GM12878 (cell line): Measurements from ENCODE around the gene SORBS1. TPM values are rescaled to one million over a fixed set of nuclear protein-coding genes. Genes with fewer than 3 reads are reported as not detected.
A peak's percentile ranks its signal among the peaks of the same experiment; 100 is the strongest.

Source experiments
- ATAC-seq: fragments of 200-7000 bp; cut with Tn5 transposase; 3 replicates; pipeline ENCODE4 v1.9.1; 2020; ENCODE audit warnings: mild to moderate bottlenecking, moderate library complexity
- BruUV-seq: library from RNA; stranded (reverse); fragments of 400-500 nt; replicated peaks from 2 replicates; lab custom pipeline; 2021; lab: Mats Ljungman, UMichigan
- CTCF ChIA-PET: fragments of 300-600 bp; sonication (Branson Sonifier 250); formaldehyde crosslinking; extraction: SDS; loops from one replicate; lab custom pipeline; 2021; ENCODE audit warnings: inconsistent platforms; lab: Yijun Ruan, JAX
- POLR2A ChIA-PET: fragments of 350-600 bp; formaldehyde crosslinking; extraction: SDS; loops from one replicate; lab custom pipeline; 2021; ENCODE audit warnings: inconsistent platforms; lab: Charles Lee
- RAD21 ChIA-PET: fragments of 300-600 bp; sonication (Branson Sonifier 250); formaldehyde crosslinking; loops from one replicate; lab custom pipeline; 2023; ENCODE audit warnings: antibody characterized with exemption; ENCODE audit not compliant: unreplicated experiment; lab: Charles Lee
- SMC1A ChIA-PET: fragments of 300-600 bp; sonication (Branson Sonifier 250); formaldehyde crosslinking; loops from one replicate; lab custom pipeline; 2023; ENCODE audit not compliant: unreplicated experiment, uncharacterized antibody; lab: Charles Lee
- DNase-seq: peaks from one replicate; pipeline ENCODE4 v3.0.0-alpha.2; 2011; ENCODE audit warnings: low read depth, low spot score
- FAIRE-seq: peaks from 3 replicates; lab custom pipeline; 2011; peaks lifted over from hg19 to GRCh38; lab: Jason Lieb, UNC
- H2AFZ ChIP-seq: 2 replicates; pipeline ENCODE4 v1.6.0; 2011; ENCODE audit warnings: low read depth, low read length, control low read depth; ENCODE audit not compliant: control insufficient read depth
- H3K27ac ChIP-seq: 2 replicates; pipeline ENCODE4 v1.5.1; 2011; ENCODE audit warnings: control low read depth; ENCODE audit not compliant: control insufficient read depth, insufficient read depth
- H3K27me3 ChIP-seq, 2 experiments: replicated peaks in 1 of 2; 2 replicates each; pipeline versions ENCODE4 v1.6.0 to v1.6.1; 2011; ENCODE audit warnings: low read length in 1 of 2; ENCODE audit not compliant: control insufficient read depth in 2 of 2, insufficient read depth in 2 of 2
- H3K36me3 ChIP-seq, 2 experiments: 2 replicates each; pipeline ENCODE4 v1.5.1; 2011; ENCODE audit warnings: low read length in 1 of 2; ENCODE audit not compliant: control insufficient read depth in 2 of 2, insufficient read depth in 2 of 2
- H3K4me1 ChIP-seq: 2 replicates; pipeline ENCODE4 v1.6.1; 2011; ENCODE audit warnings: mild to moderate bottlenecking, low read length, moderate library complexity, mixed read lengths; ENCODE audit not compliant: control insufficient read depth, insufficient read depth
- H3K4me2 ChIP-seq: 2 replicates; pipeline ENCODE4 v1.6.0; 2011; ENCODE audit warnings: control low read depth; ENCODE audit not compliant: control insufficient read depth, insufficient read depth
- H3K4me3 ChIP-seq: fragments of 200-600 bp; sonication (generic); 2 replicates; pipeline ENCODE4 v1.5.1; 2016
- H3K79me2 ChIP-seq: 2 replicates; pipeline ENCODE4 v1.6.0; 2011; ENCODE audit warnings: low read length; ENCODE audit not compliant: control insufficient read depth, insufficient read depth
- H3K9ac ChIP-seq: 2 replicates; pipeline ENCODE4 v1.8.0; 2011; ENCODE audit warnings: low read length, control low read depth, mixed read lengths; ENCODE audit not compliant: control insufficient read depth, insufficient read depth
- H3K9me3 ChIP-seq: replicated peaks from 3 replicates; pipeline ENCODE4 v1.5.1; 2011; ENCODE audit warnings: mild to moderate bottlenecking, low read length; ENCODE audit not compliant: control insufficient read depth, insufficient read depth
- H4K20me1 ChIP-seq: 2 replicates; pipeline ENCODE4 v1.6.0; 2011; ENCODE audit not compliant: control insufficient read depth, insufficient read depth
- BCL11A ChIP-seq: IDR thresholded peaks from 2 replicates; pipeline ENCODE4 v1.6.1; 2011; ENCODE audit warnings: low read depth, low read length
- CBFB ChIP-seq: IDR thresholded peaks from 2 replicates; pipeline ENCODE4 v1.6.1; 2016; ENCODE audit warnings: antibody characterized with exemption, low read depth
- CBX5 ChIP-seq: sonication (generic); IDR thresholded peaks from 2 replicates; pipeline ENCODE4 v1.6.1; 2016; ENCODE audit warnings: low read depth, moderate library complexity, mild to moderate bottlenecking, inconsistent platforms
- CEBPB ChIP-seq, 2 experiments: fragments of 150-350 bp in 1 of 2; IDR thresholded peaks; 2 replicates each; pipeline ENCODE4 v1.6.1; 2012 to 2014; ENCODE audit warnings: low read depth in 2 of 2, low read length in 2 of 2, borderline replicate concordance in 1 of 2, inconsistent platforms in 1 of 2
- CEBPZ ChIP-seq: fragments of 150-350 bp; IDR thresholded peaks from 2 replicates; pipeline ENCODE4 v1.6.1; 2016; ENCODE audit warnings: low read depth, low read length
- FOXM1 ChIP-seq: IDR thresholded peaks from 2 replicates; pipeline ENCODE4 v1.6.1; 2012; ENCODE audit warnings: low read depth, mild to moderate bottlenecking, inconsistent platforms, low read length, moderate library complexity
- IKZF2 ChIP-seq, 2 experiments: fragments of 450-650 bp; IDR thresholded peaks; 2 replicates each; pipeline ENCODE4 v1.6.1; 2017; ENCODE audit warnings: mild to moderate bottlenecking in 2 of 2, moderate library complexity in 2 of 2
- JUND ChIP-seq: IDR thresholded peaks from 2 replicates; pipeline ENCODE4 v1.6.1; 2012; ENCODE audit warnings: low read depth, mild to moderate bottlenecking, low read length, improper control_type of control experiment, moderate library complexity
- MTA3 ChIP-seq: IDR thresholded peaks from 2 replicates; pipeline ENCODE4 v1.6.1; 2012; ENCODE audit warnings: low read length, inconsistent platforms, borderline replicate concordance
- PAX5 ChIP-seq: IDR thresholded peaks from 2 replicates; pipeline ENCODE4 v1.6.1; 2011; ENCODE audit warnings: low read depth, low read length, borderline replicate concordance
- POLR2AphosphoS2 ChIP-seq: IDR thresholded peaks from 2 replicates; pipeline ENCODE4 v1.6.1; 2011; ENCODE audit warnings: low read depth, mild to moderate bottlenecking, low read length, improper control_type of control experiment, moderate library complexity
- RAD51 ChIP-seq: fragments of 450-650 bp; IDR thresholded peaks from 2 replicates; pipeline ENCODE4 v1.6.1; 2016; ENCODE audit warnings: moderate library complexity, mild to moderate bottlenecking, inconsistent platforms
- RCOR1 ChIP-seq: conservative IDR thresholded peaks from 2 replicates; pipeline ENCODE4 v1.6.1; 2012; ENCODE audit warnings: low read depth, low read length, improper control_type of control experiment
- SIN3A ChIP-seq: IDR thresholded peaks from 2 replicates; pipeline ENCODE4 v1.6.1; 2012; ENCODE audit warnings: low read depth, low read length, improper control_type of control experiment
- SREBF2 ChIP-seq: IDR thresholded peaks from 2 replicates; pipeline ENCODE4 v1.6.1; 2012; ENCODE audit warnings: mild to moderate bottlenecking, low read length
- STAT3 ChIP-seq: IDR thresholded peaks from 2 replicates; pipeline ENCODE4 v1.6.1; 2011; ENCODE audit warnings: low read depth, low read length, improper control_type of control experiment
- TBL1XR1 ChIP-seq: IDR thresholded peaks from 2 replicates; pipeline ENCODE4 v1.6.1; 2012; ENCODE audit warnings: low read depth, low read length, improper control_type of control experiment
- WGBS: methylation state at CpG from one replicate; pipeline ENCODE4 v1.1.6; 2016; ENCODE audit warnings: low lambda C conversion rate; ENCODE audit not compliant: insufficient replicate concordance, insufficient coverage; ENCODE audit errors: missing lambda C conversion rate; 5-methylcytosine and 5-hydroxymethylcytosine counted together
- in situ Hi-C: fragments of 300-500 bp; cut with MboI; formaldehyde crosslinking; loops from 9 replicates; pipeline ENCODE4 v1.14.3; 2018; ENCODE audit warnings: mixed read lengths
- intact Hi-C: fragments of 100-400 bp; cut with micrococcal nuclease; formaldehyde crosslinking; loops from one replicate; pipeline ENCODE4 v1.14.2; 2022; ENCODE audit not compliant: unreplicated experiment
- polyA plus RNA-seq, 11 experiments: library from polyadenylated mRNA; depleted of rRNA in 4 of 11; unstranded in 6 of 11; stranded (reverse) in 5 of 11; fragments of >200 nt; fragmentation: Nextera tagmentation in 4 of 11; fragmentation: Illumina TruSeq in 1 of 11; extraction: Ambion mirVana in 4 of 11; extraction: Trizol in 1 of 11; gene quantifications; 1 replicate in 1 of 11; 2 replicates in 10 of 11; pipeline versions ENCODE4 v1.2.1 to v1.2.3, GENCODE V29; 2011 to 2016; ENCODE audit warnings: inconsistent platforms in 2 of 11, missing spikeins in 2 of 11, low read depth in 1 of 11
- total RNA-seq, 4 experiments: library from RNA; depleted of rRNA in 3 of 4; stranded (reverse); fragments of >200 nt in 3 of 4; fragmentation: Illumina TruSeq in 1 of 4; extraction: Trizol in 1 of 4; gene quantifications; 2 replicates each; pipeline versions ENCODE4 v1.2.1 to v1.2.3, GENCODE V29; 2013 to 2021
- TF ChIP-seq, protein P1 (sequence below): IDR thresholded peaks from 2 replicates; pipeline ENCODE4 v1.6.1; 2011; ENCODE audit warnings: low read depth, low read length, improper control_type of control experiment, borderline replicate concordance
- TF ChIP-seq, protein P2 (sequence below): IDR thresholded peaks from 2 replicates; pipeline ENCODE4 v1.6.1; 2012; ENCODE audit warnings: low read depth, low read length, improper control_type of control experiment

The SORBS1 gene
- total and polyA plus RNA-seq, 10 of the 15 experiments (the other 5 are each of a cell fraction or from before 2014, with no cell fraction given), result 0.13 to 0.75 (median 0.39) TPM

GRCh38 chr10:95431900-95432342, 129.2 kb downstream of the SORBS1 start:
- 26% methylated on average over 4 of the region's 4 CpGs for WGBS
- no peak for FAIRE-seq
- Histone ChIP-seq H3K9me3 (no peaks in the 10 kb centered on the region), H3K4me1 (peaks cover 7% of the 10 kb centered on the region), H3K9ac (no peak overlapping the region), H3K27ac (no peak overlapping the region), H3K27me3 (peaks cover 0 to 3% of the 10 kb centered on the region in 2 experiments; a peak in 1 of 4 replicates), H4K20me1 (no peaks in the 10 kb centered on the region), H3K36me3 (no peaks in the 10 kb centered on the region), H3K79me2 (no peaks in the 10 kb centered on the region), H3K4me2 (peak overlapping the region; percentile 11; the same call in 1 of the 2 replicates), H2AFZ (no peak overlapping the region), H3K4me3 (no peak overlapping the region)
- BruUV-seq, result no TSS peak
- peak; percentile 76 for ATAC-seq
- POLR2A ChIA-PET, result interaction anchor here (0.5 kb wide), 1 partner anchor 293 kb away, joined by 3 read pairs; no protein-coding TSS in a partner anchor
- peak; percentile 66 for DNase-seq
- in situ Hi-C loops, result no loop called here
- SMC1A ChIA-PET, result interaction anchor here (0.9 to 5.1 kb wide), 9 partner anchors 12 to 172 kb away, joined by 3 to 81 read pairs (median 12); no protein-coding TSS in a partner anchor
- intact Hi-C loops, result loop anchor here (5.0 kb wide), 1 partner anchor 60 kb away; no protein-coding TSS in a partner anchor
- RAD21 ChIA-PET, result interaction anchor here (1.0 to 4.6 kb wide), 6 partner anchors 13 to 168 kb away, joined by 3 to 54 read pairs (median 14); no protein-coding TSS in a partner anchor
- CTCF ChIA-PET, result interaction anchor here (0.8 to 6.9 kb wide), 12 partner anchors 11 to 170 kb away, joined by 3 to 147 read pairs (median 18); no protein-coding TSS in a partner anchor
- TF ChIP-seq RCOR1 (no peak), POLR2AphosphoS2 (no peak), PAX5 (peak; percentile 83; the same call in 1 of the 2 replicates), CBFB (peak; percentile 96), SREBF2 (no peak), JUND (peak; percentile 46; the same call in 1 of the 2 replicates), MTA3 (peak; percentile 62; the same call in 1 of the 2 replicates), FOXM1 (peak; percentile 60; the same call in 1 of the 2 replicates), STAT3 (no peak), TBL1XR1 (0 out of 2 replicates have a peak, but pooled peaks have one; percentile 52), CEBPB (IDR thresholded peaks at IDR 0.05; ENCODE audit: borderline replicate concordance in 1 of 2, low read depth in 2 of 2, low read length in 2 of 2) (no peak; a peak in 1 of 4 replicates), CBX5 (0 out of 2 replicates have a peak, but pooled peaks have one; percentile 62), SIN3A (no peak), BCL11A (peak; percentile 93), RAD51 (peak; percentile 61), CEBPZ (no peak), IKZF2 (IDR thresholded peaks at IDR 0.05) (peak; percentile 43 to 63; a peak in 3 of 4 replicates)
- TF ChIP-seq, protein P1, sequence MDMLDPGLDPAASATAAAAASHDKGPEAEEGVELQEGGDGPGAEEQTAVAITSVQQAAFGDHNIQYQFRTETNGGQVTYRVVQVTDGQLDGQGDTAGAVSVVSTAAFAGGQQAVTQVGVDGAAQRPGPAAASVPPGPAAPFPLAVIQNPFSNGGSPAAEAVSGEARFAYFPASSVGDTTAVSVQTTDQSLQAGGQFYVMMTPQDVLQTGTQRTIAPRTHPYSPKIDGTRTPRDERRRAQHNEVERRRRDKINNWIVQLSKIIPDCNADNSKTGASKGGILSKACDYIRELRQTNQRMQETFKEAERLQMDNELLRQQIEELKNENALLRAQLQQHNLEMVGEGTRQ, result peak; percentile 16; the same call in 1 of the 2 replicates
- TF ChIP-seq, protein P2, sequence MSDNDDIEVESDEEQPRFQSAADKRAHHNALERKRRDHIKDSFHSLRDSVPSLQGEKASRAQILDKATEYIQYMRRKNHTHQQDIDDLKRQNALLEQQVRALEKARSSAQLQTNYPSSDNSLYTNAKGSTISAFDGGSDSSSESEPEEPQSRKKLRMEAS, result peak; percentile 62; the same call in 1 of the 2 replicates
